Sigmoid colon (tissue), 4 donors: ENCODE data around the gene TCF7L1.

Source experiments
- EP300 ChIP-seq, 4 donors: sonication (generic); formaldehyde crosslinking; IDR thresholded peaks; one replicate each; pipeline ENCODE4 v1.6.1; 2017; ENCODE audit warnings: antibody characterized with exemption in 4 of 4
- POLR2A ChIP-seq, 2 donors: fragments of 450-650 bp; IDR thresholded peaks; one replicate each; pipeline ENCODE4 v1.6.1; 2016; ENCODE audit warnings: antibody characterized with exemption in 2 of 2, mild to moderate bottlenecking in 2 of 2, moderate library complexity in 2 of 2
- POLR2AphosphoS5 ChIP-seq, 4 donors: sonication (generic); formaldehyde crosslinking; IDR thresholded peaks; one replicate each; pipeline ENCODE4 v1.6.1; 2017; ENCODE audit warnings: antibody characterized with exemption in 4 of 4
- TF ChIP-seq, protein P1 (sequence below), 4 experiments: fragments of 450-650 bp in 3 of 4; fragments of 200-600 bp in 1 of 4; IDR thresholded peaks; one replicate each; pipeline ENCODE4 v1.5.1; 2016 to 2019; ENCODE audit warnings: antibody characterized with exemption in 4 of 4, mild to moderate bottlenecking in 3 of 4, moderate library complexity in 2 of 4

DNA sequence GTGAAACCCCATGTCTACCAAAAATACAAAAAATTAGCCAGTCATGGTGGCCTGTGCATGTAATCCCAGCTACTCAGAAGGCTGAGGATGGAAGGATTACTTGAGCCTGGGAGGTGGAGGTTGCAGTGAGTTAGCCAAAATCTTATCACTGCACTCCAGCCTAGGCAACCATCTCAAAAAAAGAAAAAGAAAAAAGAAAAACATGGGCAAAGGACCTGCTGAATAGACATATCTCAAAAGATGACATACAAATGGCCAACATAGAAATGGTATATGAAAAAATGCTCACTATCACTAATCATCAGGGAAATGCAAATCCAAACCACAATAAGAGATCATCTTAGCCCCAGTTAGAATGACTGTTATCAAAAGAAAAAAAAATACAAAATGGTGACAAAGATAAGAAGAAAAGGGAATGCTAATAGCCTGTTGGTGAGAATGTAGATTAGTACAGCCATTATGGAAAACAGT lies 196.0 kb downstream of the TCF7L1 start:
- TF ChIP-seq POLR2AphosphoS5 (IDR thresholded peaks at IDR 0.05) (no peak), POLR2A (IDR thresholded peaks at IDR 0.05) (no peak), EP300 (IDR thresholded peaks at IDR 0.05) (no peak)
- TF ChIP-seq, protein P1, sequence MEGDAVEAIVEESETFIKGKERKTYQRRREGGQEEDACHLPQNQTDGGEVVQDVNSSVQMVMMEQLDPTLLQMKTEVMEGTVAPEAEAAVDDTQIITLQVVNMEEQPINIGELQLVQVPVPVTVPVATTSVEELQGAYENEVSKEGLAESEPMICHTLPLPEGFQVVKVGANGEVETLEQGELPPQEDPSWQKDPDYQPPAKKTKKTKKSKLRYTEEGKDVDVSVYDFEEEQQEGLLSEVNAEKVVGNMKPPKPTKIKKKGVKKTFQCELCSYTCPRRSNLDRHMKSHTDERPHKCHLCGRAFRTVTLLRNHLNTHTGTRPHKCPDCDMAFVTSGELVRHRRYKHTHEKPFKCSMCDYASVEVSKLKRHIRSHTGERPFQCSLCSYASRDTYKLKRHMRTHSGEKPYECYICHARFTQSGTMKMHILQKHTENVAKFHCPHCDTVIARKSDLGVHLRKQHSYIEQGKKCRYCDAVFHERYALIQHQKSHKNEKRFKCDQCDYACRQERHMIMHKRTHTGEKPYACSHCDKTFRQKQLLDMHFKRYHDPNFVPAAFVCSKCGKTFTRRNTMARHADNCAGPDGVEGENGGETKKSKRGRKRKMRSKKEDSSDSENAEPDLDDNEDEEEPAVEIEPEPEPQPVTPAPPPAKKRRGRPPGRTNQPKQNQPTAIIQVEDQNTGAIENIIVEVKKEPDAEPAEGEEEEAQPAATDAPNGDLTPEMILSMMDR (IDR thresholded peaks at IDR 0.05): no peak
